NOMO-1 treated with dmso at 0.1 percent for 144 hours (cell line): ENCODE measurements around the gene ZNF212.
A peak's percentile ranks its signal among the peaks of the same experiment; 100 is the strongest.
"Not testable (repeated sequence)": the region's sequence is repeated elsewhere in the genome, so short reads cannot be mapped to it uniquely, and the experiment has no call there.

Experiments
- DNase-seq: peaks from one replicate; lab custom pipeline; 2025; ENCODE audit not compliant: unreplicated experiment; lab: John Stamatoyannopoulos, UW

The ZNF212 gene

GRCh38 chr7:149252378-149252777, 12.9 kb downstream of the ZNF212 start:
- DNase-seq: no peak

- DNase-seq: no peak
Observed at GRCh38 chr7:149253665-149254064, 14.2 kb downstream of the ZNF212 start.

GRCh38 chr7:149254181-149254858, 14.9 kb downstream of the ZNF212 start:
- no peak for DNase-seq

- DNase-seq: no peak
Observed at GRCh38 chr7:149255174-149255573, 15.7 kb downstream of the ZNF212 start.

GRCh38 chr7:149256568-149256967, 17.1 kb downstream of the ZNF212 start:
- DNase-seq: no peak

- no peak for DNase-seq
Observed at GRCh38 chr7:149257146-149257545, 17.7 kb downstream of the ZNF212 start.

- DNase-seq: no peak
Observed at GRCh38 chr7:149261316-149261828, 21.9 kb downstream of the ZNF212 start.

GRCh38 chr7:149261829-149262617, 22.6 kb downstream of the ZNF212 start, which contains the start of gene ZNF783:
Gene ZNF783, plus strand, starts transcription at chr7:149262196. Its CDS starts 138 bp downstream, at chr7:149262334.
- DNase-seq: peak; percentile 60

GRCh38 chr7:149266451-149266850, 27.0 kb downstream of the ZNF212 start:
- DNase-seq: no peak

GRCh38 chr7:149267733-149268132, 28.3 kb downstream of the ZNF212 start:
- DNase-seq: no peak

- DNase-seq: not testable (repeated sequence)
Observed at GRCh38 chr7:149274424-149274823, 35.0 kb downstream of the ZNF212 start.

GRCh38 chr7:149277871-149278270, 38.4 kb downstream of the ZNF212 start:
- no peak for DNase-seq

- DNase-seq: no peak
Observed at GRCh38 chr7:149278396-149278795, 38.9 kb downstream of the ZNF212 start.

- DNase-seq: no peak
Observed at GRCh38 chr7:149279111-149279743, 39.8 kb downstream of the ZNF212 start.

- DNase-seq: no peak
Observed at GRCh38 chr7:149280151-149280550, 40.7 kb downstream of the ZNF212 start.

GRCh38 chr7:149280661-149281507, 41.4 kb downstream of the ZNF212 start:
- DNase-seq: no peak

GRCh38 chr7:149281508-149282330, 42.3 kb downstream of the ZNF212 start:
- no peak for DNase-seq

GRCh38 chr7:149282331-149282655, 42.8 kb downstream of the ZNF212 start:
- DNase-seq: no peak

- no peak for DNase-seq
Observed at GRCh38 chr7:149283321-149283720, 43.9 kb downstream of the ZNF212 start.

- no peak for DNase-seq
Observed at GRCh38 chr7:149284343-149284742, 44.9 kb downstream of the ZNF212 start.
